Activated CD4-positive, CD25-positive, alpha-beta regulatory T cell (primary cell): ENCODE data around the gene DDT.
"Not testable (repeated sequence)": the region's sequence is repeated elsewhere in the genome, so short reads cannot be mapped to it uniquely, and the experiment has no call there.

Experiments used
- DNase-seq, 4 experiments: peaks; one replicate each; lab custom pipeline; 2025; lab: John Stamatoyannopoulos, UW

Gene DDT

DNA sequence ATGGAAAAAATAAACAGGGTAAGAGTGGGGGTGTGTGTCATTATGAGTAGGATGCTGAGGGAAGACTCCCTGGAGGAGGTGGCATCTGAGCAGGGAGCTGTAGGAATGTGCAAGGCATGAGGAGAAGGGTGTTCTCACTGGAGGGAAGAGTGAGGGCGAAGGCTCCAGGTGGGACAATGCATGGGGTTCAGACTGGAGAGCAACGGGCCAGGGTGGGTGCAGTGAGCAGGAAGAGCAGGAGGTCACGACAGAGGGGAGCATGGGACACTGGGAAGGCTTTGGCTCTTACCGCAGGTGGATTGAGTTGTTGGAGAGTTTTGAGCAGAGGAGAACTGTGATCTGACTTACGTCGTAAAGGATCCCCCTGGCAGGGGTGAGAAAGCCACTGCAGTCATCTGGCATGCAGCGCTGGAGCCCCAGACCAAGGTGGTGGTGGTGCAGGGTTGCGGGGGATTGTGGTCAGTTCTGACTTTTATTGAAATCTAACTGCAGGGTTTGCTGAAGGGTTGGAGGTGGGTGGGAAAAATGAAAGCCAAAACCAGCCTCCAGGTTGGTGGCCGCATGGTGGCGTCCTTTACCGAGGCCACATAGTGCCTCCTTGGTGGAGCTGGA is 21.3 kb downstream of the DDT start:
- not testable (repeated sequence) for DNase-seq

DNA sequence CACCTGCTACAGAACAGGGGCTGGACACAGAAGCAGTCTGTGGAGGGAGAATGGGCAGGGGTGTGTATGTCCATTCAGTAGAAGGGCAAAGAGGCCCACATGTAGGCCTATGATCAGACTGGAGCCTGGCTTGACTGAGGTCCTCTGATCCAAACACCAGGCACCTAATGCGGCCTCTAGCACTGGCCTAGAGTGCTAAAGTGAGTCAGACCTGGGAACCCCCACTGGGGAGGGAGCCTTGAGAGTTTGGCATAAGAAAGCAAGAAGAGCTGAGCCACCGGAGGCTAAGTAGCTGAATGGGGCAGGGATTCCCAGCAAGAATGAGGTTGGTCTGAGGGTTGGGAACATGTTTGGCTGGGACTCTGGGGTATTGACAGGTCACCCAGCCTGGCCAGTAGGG is 22.9 kb downstream of the DDT start:
- not testable (repeated sequence) for DNase-seq

DNA sequence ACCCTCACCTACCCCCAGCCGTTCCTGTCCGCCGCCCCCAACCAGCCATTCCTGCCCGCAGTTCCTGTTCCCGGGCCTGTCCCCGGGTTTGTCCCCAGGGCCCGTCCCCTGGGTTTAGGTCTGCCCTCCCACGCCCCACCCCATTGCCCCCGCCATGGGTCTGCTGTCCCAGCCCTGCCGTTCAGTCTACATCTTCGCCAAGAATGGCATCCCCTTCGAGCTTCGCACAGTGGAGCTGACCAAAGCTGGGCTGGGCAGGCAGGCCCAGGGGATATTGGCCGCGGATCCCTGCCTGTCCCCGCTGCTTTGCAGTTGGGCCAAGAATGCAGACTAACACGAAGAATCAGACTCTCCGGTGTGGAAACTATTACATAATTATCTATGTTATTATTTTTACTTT is 24.5 kb downstream of the DDT start:
- DNase-seq, result not testable (repeated sequence)

DNA sequence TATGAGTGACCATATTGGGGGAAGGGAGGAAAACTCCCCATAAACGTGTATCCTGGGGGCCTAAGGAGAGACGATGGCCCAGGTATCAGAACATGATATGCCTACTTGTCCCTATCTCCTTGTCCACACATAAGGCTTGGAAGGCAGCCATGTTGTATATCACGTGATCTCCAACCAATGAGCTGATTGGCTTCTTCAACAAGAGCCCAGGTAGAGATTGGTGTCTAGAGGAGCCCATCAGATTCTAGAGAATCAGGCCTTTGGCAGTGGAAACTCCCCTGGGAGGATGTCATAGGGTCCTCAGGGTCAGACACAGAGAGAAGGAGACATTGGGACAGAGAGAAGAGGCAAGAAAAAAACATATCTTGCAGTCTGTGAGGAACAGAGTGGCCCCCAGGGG is 26.9 kb downstream of the DDT start:
- DNase-seq, result not testable (repeated sequence)

DNA sequence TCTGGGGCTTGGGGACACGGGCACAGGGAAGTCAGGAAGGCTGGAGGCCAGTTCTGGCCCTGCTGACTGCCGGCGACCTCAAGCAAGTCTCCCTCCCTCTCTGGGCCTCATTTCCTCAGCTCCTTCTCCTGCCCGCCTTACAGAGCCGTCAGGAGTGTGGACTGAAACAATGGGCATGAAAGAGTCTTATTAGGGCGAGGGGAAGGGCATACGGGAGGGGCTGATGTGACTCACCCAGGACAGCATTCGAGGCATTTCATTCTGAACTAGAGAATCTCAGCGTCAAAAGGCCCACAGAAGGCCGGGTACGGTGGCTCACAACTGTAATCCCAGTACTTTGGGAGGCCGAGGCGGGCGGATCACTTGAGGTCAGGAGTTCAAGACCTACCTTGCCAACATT is 34.1 kb downstream of the DDT start:
- not testable (repeated sequence) for DNase-seq

DNA sequence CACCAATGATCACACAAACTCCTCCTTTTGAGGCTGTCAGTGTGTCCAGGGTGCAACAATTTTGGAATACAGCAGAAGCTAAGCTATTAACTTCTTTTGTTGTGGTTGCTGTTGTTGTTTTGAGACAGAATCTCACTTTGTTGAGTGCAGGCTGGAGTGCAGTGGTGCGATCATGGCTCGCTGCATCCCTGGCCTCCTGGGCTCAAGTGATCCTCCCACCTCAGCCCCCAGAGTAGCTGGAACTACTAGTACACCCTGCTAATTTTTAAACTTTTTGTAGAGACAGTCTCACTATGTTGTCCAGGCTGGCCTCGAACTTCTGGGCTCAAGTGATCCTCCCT is 35.3 kb downstream of the DDT start:
- no peak for DNase-seq

DNA sequence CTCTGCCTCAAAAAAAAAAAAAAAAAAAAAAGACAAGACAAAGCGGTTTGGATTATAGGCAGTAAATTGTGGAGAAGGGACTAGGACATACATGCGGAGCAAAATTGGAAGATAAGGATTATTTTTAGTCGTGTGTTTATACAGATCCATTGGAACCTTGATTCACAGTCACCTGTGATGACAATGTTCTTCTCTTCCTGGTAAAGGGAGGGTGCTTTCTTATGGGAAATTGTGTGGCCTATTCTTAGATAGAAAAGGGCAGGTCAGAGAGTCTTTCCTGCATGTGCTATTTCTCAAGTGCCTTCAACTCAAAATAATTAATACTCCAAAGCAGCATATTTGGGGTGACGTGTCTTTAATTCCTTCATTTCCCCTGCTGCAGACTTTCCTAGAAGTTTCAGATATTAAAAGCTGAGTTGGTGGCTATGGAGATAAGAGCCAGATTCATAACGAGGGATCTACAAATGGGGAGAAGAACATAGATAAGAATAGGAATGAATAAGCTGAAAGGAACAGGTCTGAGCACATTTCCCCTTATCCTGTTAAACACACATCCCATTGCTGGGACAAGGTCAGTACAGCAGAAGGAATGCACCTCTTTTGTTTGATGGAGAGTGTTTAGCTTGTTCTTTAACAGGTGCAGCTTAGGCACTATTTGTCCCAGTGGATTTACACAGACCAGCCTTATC is 35.8 kb downstream of the DDT start:
- no peak for DNase-seq

DNA sequence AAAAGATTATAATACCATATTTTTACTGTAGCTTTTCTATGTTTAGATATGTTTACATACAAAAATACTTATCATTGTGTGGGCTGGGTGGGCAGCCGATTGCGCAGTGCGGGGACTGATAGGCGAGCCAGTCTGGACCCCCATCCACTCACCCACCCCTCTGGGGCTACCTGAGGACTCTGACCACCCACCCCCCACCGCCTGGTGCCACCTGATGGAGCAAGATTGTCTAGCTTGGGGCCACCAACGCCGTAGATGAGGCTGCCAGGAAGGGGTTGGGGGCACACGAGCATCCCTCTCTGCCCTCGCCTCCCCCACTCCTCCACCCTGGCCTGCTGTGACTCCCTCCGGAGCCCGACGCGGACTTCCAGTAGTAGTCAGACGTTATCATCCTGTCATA is 47.7 kb downstream of the DDT start:
- DNase-seq, result no peak

DNA sequence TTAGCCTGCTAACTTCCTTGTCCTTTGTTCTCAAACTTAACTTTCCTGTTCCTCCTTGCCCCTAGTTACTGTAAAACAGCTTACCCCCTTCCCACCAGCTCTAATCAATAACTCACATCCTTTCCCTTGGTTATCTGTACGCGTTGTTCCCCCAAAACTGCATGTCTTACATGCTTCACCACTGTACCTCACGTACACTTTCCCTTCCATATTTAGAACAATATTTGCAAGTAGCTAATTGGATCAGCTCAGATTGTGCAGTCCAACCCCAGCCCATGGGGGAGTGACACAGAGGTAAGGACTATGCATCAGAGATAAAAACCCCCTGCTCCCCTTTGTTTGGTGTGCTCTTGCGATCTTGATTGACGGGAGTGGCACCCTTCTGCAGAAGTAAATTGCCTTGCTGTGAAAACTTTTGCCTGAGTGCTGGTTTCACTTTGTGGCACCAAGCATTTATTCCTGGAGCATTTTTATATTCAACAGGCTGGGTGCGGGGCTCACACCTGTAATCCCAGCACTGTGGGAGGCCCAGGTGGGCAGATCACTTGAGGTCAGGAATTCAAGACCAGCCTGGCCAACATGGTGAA is 49.1 kb downstream of the DDT start:
- DNase-seq, result no peak

DNA sequence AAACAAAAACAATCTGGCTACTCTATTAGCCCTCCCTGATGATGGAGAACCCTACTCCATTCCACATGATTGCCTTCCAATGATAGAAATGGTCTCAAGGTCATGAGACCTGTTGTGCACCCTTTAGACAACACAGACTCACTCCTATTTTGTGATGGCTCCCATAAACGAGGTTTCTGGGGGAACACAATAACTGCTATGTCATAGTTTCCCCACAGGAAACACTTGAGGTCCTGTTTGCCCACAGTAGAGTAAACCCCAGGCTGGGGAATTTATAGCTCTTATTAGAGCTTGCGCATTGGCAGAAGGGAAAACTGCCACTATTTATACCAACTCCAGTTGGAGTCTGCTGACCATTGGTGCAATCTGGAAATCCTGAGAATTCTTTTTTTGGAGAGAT is 51.3 kb downstream of the DDT start:
- DNase-seq, result no peak

DNA sequence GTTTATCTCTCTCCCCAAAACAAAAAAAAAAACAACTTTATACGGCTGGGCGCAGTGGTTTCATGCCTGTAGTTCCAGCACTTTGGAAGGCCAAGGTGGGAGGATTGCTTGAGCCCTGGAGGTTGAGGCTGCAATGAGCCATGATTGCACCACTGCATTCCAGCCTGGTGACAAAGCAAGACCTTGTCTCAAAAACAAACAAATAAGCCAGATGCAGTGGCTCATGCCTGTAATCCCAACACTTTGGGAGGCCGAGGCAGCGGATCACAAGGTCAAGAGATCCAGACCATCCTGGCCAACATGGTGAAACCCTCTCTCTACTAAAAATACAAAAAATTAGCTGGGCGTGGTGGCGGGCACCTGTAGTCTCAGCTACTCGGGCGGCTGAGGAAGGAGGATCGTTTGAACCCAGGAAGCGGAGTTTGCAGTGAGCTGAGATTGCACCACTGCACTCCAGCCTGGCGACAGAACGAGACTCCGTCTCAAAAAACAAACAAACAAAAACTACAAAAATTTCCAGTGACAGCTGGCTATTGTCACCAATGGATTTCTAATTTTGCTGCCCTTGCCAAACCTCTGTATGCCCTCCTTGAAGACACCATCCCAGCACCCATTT is 52.5 kb downstream of the DDT start:
- not testable (repeated sequence) for DNase-seq
